ENCODE measurements around the gene YWHAH.

DNA sequence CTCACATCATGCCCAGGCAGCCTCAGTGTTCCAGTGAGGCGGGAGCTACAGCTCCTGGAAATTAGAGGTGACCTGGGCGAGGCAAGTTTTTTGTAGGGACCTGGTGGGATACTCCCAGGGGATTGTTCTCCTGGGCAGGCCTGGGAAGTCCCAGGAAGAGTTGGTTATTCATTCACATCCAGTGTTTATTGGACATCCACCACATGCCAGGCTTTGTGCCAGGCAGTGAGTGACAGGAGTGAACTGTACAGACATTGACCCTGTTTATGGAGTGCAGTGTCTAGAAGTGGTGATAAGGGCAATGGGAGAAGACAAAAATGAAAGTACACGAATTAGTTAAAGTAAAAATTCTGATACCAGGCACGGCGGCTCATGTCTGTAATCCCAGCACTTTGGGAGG is 29.4 kb downstream of the YWHAH start:
- TF ChIP-seq, protein P1, sequence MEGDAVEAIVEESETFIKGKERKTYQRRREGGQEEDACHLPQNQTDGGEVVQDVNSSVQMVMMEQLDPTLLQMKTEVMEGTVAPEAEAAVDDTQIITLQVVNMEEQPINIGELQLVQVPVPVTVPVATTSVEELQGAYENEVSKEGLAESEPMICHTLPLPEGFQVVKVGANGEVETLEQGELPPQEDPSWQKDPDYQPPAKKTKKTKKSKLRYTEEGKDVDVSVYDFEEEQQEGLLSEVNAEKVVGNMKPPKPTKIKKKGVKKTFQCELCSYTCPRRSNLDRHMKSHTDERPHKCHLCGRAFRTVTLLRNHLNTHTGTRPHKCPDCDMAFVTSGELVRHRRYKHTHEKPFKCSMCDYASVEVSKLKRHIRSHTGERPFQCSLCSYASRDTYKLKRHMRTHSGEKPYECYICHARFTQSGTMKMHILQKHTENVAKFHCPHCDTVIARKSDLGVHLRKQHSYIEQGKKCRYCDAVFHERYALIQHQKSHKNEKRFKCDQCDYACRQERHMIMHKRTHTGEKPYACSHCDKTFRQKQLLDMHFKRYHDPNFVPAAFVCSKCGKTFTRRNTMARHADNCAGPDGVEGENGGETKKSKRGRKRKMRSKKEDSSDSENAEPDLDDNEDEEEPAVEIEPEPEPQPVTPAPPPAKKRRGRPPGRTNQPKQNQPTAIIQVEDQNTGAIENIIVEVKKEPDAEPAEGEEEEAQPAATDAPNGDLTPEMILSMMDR (IDR thresholded peaks at IDR 0.05) = no peak
- TF ChIP-seq POLR2A (IDR thresholded peaks at IDR 0.05) = no peak
- TF ChIP-seq EP300 (IDR thresholded peaks at IDR 0.05) = no peak
- TF ChIP-seq POLR2AphosphoS5 (IDR thresholded peaks at IDR 0.05) = no peak
